Measurements from ENCODE around the gene GRAMD4. TPM values are rescaled to one million over a fixed set of nuclear protein-coding genes. Genes with fewer than 3 reads are reported as not detected.

The GRAMD4 gene
- total RNA-seq, 2 experiments from 2014 or later, result 52.9 to 54.8 TPM

DNA sequence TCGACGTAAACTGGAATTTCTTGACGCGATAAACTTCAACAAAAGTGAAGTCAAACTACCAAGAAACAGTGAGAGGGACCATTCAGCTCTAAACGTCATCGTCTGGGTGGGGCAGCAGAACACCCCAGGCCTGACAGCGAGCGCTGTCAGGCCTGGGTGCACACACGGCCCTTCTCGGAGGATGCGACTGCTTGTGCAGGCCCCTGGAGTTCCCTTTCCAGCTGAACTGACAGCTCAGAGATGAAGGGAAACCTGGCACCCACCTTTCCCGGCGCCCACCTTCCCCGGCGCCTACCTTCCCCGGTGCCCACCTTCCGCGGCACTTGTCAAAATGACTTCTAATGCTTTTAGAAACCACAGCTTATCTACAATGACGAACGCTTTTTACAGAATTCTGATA is 70.0 kb downstream of the GRAMD4 start:
- ChIA-PET POLR2A (no interaction called here), CTCF (no interaction called here)
- H3K27me3 Mint-ChIP-seq, result no peaks in the 10 kb centered on the region
- H3K4me3 Mint-ChIP-seq, result no peak overlapping the region
- H3K4me1 Mint-ChIP-seq, result peaks cover 14% of the 10 kb centered on the region
- H3K27ac Mint-ChIP-seq, result no peak overlapping the region
- peaks cover 50% of the 10 kb centered on the region for H3K36me3 Mint-ChIP-seq (ENCODE audit: low read depth)
- no peaks in the 10 kb centered on the region for H3K9me3 Mint-ChIP-seq
- DNase-seq, result no peak

- CTCF ChIA-PET, result no interaction called here
- POLR2A ChIA-PET, result no interaction called here
These were observed 71.4 kb downstream of the GRAMD4 start for GRCh38 chr22:46691571-46691970.

DNA sequence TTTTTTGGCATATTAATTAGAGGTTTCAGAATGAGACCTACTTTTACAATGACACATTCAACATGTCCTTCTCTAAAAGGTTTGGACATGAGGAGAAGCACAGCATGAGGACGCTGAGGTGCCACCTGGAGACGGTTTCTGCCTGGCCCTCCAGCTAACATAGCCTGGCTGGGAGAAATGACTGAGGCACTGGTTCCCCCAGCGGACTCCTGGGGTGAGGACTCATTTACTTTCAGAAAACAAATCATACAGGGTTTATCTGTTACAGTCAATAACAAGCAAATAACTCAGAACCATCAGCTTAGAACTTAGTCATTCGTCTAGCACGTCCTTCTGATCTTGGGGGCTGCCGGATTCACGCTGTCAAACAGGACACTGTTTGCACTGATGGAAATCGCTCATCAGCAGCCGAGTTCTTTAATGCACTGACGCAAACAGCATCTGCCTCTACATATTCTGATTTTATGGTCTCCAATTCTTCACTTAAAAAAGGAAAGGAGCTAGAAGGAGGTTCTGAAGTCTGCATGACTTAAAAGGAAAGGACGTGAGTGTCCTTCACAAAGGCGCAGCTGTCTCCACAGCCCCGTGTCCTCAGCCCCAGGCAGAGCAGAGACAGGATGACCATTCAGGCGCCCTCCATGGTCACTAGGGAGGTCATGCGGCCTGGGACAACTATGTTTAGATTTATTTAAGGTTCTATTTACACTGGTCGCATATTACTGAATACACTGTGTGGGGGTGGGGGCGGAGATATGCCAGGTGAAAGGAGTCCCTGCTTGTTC is 73.6 kb downstream of the GRAMD4 start:
- no peak overlapping the region for H3K4me3 Mint-ChIP-seq
- H3K27me3 Mint-ChIP-seq, result no peaks in the 10 kb centered on the region
- no peaks in the 10 kb centered on the region for H3K4me1 Mint-ChIP-seq
- no peak overlapping the region for H3K27ac Mint-ChIP-seq
- no peak for DNase-seq
- ChIA-PET CTCF (interaction anchor here (1.4 kb wide), 1 partner anchor 130 kb away, joined by 4 read pairs; no protein-coding TSS in a partner anchor), POLR2A (no interaction called here)
- no peaks in the 10 kb centered on the region for H3K9me3 Mint-ChIP-seq
- H3K36me3 Mint-ChIP-seq (ENCODE audit: low read depth), result peaks cover 54% of the 10 kb centered on the region

More at GRCh38 chr22:46691571-46691970, 71.4 kb downstream of the GRAMD4 start:
- Mint-ChIP-seq H3K36me3 (ENCODE audit: low read depth) (peaks cover 46% of the 10 kb centered on the region), H3K4me3 (no peak overlapping the region), H3K4me1 (no peaks in the 10 kb centered on the region), H3K9me3 (no peaks in the 10 kb centered on the region), H3K27ac (no peak overlapping the region), H3K27me3 (no peaks in the 10 kb centered on the region)
- DNase-seq, result no peak

DNA sequence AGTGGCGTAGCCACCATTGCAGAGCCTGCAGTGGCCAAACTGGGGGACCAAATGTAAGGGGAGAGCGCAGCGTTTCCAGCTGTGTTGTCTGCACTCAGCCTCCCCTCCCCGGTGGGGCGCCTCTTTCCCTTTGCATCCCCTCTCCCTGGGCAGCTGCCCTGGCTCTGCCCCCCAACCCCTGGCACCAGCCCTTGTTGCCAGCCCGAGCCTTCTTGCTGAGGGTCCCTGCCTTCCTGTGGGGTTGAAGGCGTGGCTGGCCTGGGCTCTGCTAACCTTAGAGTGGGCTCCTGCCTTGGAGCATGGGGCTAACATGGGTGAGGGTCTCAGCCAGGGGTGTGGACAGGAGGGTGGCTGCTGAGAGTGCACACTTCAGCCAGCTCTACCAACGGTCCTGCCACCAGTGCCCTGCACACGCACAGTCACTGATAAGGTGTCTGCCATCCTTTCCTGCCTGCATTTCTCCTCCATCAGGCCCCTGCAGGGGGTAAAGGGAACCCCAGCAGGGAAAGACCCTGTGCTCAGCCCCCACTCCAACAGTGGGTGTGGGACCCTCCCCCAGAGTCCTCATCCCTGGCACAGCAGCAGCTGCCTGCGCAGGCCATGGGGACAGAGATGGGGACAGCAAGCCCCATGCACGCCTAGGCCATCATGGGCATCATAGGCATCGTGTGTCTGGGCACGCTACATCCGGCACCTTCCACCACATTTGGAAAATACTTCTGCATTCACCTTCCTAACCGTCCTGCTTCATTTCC is 74.4 kb downstream of the GRAMD4 start:
- POLR2A ChIA-PET, result no interaction called here
- no peak overlapping the region for H3K4me3 Mint-ChIP-seq
- no peaks in the 10 kb centered on the region for H3K27me3 Mint-ChIP-seq
- H3K9me3 Mint-ChIP-seq, result no peaks in the 10 kb centered on the region
- peaks cover 55% of the 10 kb centered on the region for H3K36me3 Mint-ChIP-seq (ENCODE audit: low read depth)
- DNase-seq, result no peak
- no peak overlapping the region for H3K27ac Mint-ChIP-seq
- no peaks in the 10 kb centered on the region for H3K4me1 Mint-ChIP-seq
- CTCF ChIA-PET, result no interaction called here

- H3K27ac Mint-ChIP-seq, result no peak overlapping the region
- ChIA-PET POLR2A (no interaction called here), CTCF (no interaction called here)
- H3K36me3 Mint-ChIP-seq (ENCODE audit: low read depth), result peaks cover 54% of the 10 kb centered on the region
- H3K27me3 Mint-ChIP-seq, result no peaks in the 10 kb centered on the region
- no peak overlapping the region for H3K4me3 Mint-ChIP-seq
- DNase-seq, result no peak
- H3K4me1 Mint-ChIP-seq, result no peaks in the 10 kb centered on the region
- H3K9me3 Mint-ChIP-seq, result no peaks in the 10 kb centered on the region
These were observed 75.4 kb downstream of the GRAMD4 start for GRCh38 chr22:46695346-46696228.

- ChIA-PET CTCF (no interaction called here), POLR2A (no interaction called here)
- DNase-seq, result no peak
These were observed 76.0 kb downstream of the GRAMD4 start for GRCh38 chr22:46696229-46696518.

DNA sequence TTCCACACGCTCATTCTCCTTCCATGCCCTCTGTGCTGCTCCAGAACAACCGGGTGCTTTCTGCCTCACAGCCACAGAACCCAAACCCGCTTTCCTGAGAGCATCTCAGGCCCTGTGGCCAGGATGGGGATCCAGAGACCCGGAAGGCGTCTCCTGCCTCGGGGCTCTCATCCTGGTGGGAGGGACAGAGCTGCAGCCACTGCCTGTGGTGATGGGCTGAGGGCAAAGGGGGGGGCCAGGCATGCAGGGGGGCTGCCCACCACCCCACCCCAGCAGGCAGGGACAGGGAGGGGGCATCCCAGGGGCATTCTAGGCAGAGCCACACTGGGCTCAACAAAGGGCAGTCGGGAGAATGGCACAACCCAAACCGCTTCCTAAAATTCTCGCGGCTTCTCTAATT is 76.4 kb downstream of the GRAMD4 start:
- CTCF ChIA-PET, result no interaction called here
- POLR2A ChIA-PET, result no interaction called here
- Mint-ChIP-seq H3K4me1 (no peaks in the 10 kb centered on the region), H3K9me3 (no peaks in the 10 kb centered on the region), H3K27ac (peak overlapping the region; percentile 11), H3K27me3 (no peaks in the 10 kb centered on the region), H3K4me3 (no peak overlapping the region), H3K36me3 (ENCODE audit: low read depth) (peaks cover 49% of the 10 kb centered on the region)
- no peak for DNase-seq

More at GRCh38 chr22:46696229-46696518, 76.0 kb downstream of the GRAMD4 start:
- no peaks in the 10 kb centered on the region for H3K27me3 Mint-ChIP-seq
- H3K36me3 Mint-ChIP-seq (ENCODE audit: low read depth), result peaks cover 52% of the 10 kb centered on the region
- H3K27ac Mint-ChIP-seq, result no peak overlapping the region
- H3K4me3 Mint-ChIP-seq, result no peak overlapping the region
- H3K9me3 Mint-ChIP-seq, result no peaks in the 10 kb centered on the region
- H3K4me1 Mint-ChIP-seq, result no peaks in the 10 kb centered on the region

DNA sequence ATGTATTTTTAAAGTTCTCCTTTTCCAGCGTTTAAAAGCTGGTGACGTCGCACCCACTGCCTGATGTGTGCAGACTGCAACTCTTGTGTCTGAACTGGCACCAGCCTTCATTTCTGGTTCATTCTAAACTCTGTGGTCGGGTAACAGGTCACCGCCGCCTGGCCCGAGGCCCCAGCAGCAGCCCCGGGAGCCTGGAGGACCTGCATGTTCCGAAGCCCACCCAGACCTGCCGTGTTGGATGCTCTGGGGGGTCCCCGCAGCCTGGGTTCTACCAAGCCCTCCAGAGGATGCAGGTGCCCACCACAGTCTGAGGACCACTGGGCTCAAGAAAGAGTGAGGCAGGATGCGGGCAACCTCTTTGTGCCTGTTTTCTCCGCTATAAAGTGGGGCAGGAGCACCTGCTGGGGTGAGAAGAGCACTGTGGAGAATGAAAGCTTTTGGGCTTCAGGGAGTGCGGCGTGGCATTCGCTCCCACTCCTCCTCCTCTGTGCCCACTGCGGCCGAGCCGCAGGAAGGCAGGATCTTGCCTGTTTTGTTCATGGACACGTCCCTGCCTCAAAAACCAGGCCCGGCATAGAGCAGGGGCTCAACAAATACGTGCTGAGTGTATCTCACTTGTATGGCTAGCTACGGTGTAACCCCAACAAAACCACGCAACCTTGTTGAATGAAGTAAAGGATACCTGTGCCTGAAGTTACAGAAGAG is 77.8 kb downstream of the GRAMD4 start:
- no peak for DNase-seq
- no peak overlapping the region for H3K4me3 Mint-ChIP-seq
- H3K27me3 Mint-ChIP-seq, result no peaks in the 10 kb centered on the region
- no peaks in the 10 kb centered on the region for H3K9me3 Mint-ChIP-seq
- peaks cover 49% of the 10 kb centered on the region for H3K36me3 Mint-ChIP-seq (ENCODE audit: low read depth)
- H3K4me1 Mint-ChIP-seq, result no peaks in the 10 kb centered on the region
- no peak overlapping the region for H3K27ac Mint-ChIP-seq
- ChIA-PET CTCF (no interaction called here), POLR2A (no interaction called here)

DNA sequence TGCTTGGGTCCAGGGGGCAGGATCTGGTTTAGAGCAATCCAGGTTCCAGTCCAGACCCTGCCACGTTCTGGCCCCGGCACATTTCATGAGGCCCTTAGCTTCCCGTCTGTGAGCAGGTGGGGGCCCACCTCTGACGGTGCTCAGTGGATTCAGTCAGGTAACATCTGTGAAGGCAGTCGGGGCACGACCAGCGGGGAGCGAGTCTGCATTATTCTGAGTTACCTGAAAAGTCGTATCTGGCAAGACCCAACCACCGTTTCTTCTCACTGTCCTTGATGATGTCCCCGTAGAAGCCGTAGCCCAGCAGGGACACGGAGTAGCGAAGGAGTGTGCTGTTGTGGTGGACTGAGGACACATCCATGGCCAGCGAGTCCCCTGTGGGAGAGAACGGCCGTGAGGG is 78.9 kb downstream of the GRAMD4 start:
- Mint-ChIP-seq H3K9me3 (no peaks in the 10 kb centered on the region), H3K4me3 (no peak overlapping the region), H3K36me3 (ENCODE audit: low read depth) (peaks cover 57% of the 10 kb centered on the region), H3K4me1 (no peaks in the 10 kb centered on the region), H3K27ac (no peak overlapping the region), H3K27me3 (no peaks in the 10 kb centered on the region)
- DNase-seq, result no peak
- ChIA-PET POLR2A (no interaction called here), CTCF (no interaction called here)

DNA sequence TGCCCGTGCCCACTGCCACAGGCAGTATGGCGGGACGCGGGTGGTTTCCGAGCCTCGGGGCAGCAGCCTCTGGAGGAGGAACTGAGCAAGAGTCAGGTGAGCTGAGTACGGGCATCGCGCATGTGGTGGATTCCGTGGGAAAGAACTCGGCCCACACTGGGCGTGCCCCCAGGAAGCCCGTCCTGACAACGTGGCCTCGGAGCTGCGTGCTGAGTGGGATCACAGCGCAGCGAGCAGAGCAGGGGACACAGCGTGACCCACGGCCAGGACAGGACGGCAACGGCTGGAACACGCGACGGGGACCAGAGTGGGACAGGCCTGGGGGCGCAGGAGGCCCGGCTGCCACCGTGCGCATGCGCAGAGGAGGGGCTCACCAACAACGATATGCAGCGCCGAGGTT is 81.1 kb downstream of the GRAMD4 start:
- DNase-seq, result no peak
- H3K4me1 Mint-ChIP-seq, result no peaks in the 10 kb centered on the region
- H3K27me3 Mint-ChIP-seq, result no peaks in the 10 kb centered on the region
- H3K27ac Mint-ChIP-seq, result no peak overlapping the region
- CTCF ChIA-PET, result no interaction called here
- H3K4me3 Mint-ChIP-seq, result no peak overlapping the region
- POLR2A ChIA-PET, result no interaction called here
- H3K36me3 Mint-ChIP-seq (ENCODE audit: low read depth), result peaks cover 64% of the 10 kb centered on the region
- no peaks in the 10 kb centered on the region for H3K9me3 Mint-ChIP-seq

- ChIA-PET POLR2A (no interaction called here), CTCF (no interaction called here)
- H3K27me3 Mint-ChIP-seq, result no peaks in the 10 kb centered on the region
- no peaks in the 10 kb centered on the region for H3K9me3 Mint-ChIP-seq
- DNase-seq, result no peak
- peaks cover 70% of the 10 kb centered on the region for H3K36me3 Mint-ChIP-seq (ENCODE audit: low read depth)
- no peaks in the 10 kb centered on the region for H3K4me1 Mint-ChIP-seq
- peak overlapping the region; percentile 26 for H3K27ac Mint-ChIP-seq
- H3K4me3 Mint-ChIP-seq, result no peak overlapping the region
These were observed 83.2 kb downstream of the GRAMD4 start for GRCh38 chr22:46703171-46703995.

DNA sequence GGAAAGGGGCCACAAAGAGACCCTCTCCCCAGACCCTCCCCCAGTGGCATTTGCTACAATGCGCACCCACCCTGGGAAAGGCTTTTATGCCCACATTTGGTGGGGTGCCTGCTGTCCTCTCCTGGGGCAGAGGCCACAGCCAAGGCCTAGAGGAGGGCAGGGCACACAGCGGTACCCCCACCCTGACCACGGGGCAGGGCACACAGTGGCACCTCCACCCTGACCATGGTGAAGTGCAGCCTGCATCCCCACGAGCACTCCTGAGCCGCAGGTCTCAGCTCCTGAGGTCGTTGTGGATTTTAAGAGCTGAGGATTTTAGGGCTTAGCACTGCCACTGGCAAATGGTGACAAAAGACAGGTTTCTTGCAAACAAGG is 83.8 kb downstream of the GRAMD4 start:
- no peak overlapping the region for H3K4me3 Mint-ChIP-seq
- CTCF ChIA-PET, result no interaction called here
- POLR2A ChIA-PET, result no interaction called here
- H3K9me3 Mint-ChIP-seq, result no peaks in the 10 kb centered on the region
- no peak overlapping the region for H3K27ac Mint-ChIP-seq
- H3K4me1 Mint-ChIP-seq, result no peaks in the 10 kb centered on the region
- peaks cover 71% of the 10 kb centered on the region for H3K36me3 Mint-ChIP-seq (ENCODE audit: low read depth)
- H3K27me3 Mint-ChIP-seq, result no peaks in the 10 kb centered on the region
- DNase-seq, result no peak
